GM19467 (cell line): ENCODE measurements around the gene IGDCC3.

Experiments
- ATAC-seq: cut with Tn5 transposase; IDR thresholded peaks from one replicate; pipeline ENCODE4 v1.9.1; 2021; ENCODE audit warnings: mild to moderate bottlenecking, moderate library complexity; ENCODE audit not compliant: unreplicated experiment

The IGDCC3 gene

DNA sequence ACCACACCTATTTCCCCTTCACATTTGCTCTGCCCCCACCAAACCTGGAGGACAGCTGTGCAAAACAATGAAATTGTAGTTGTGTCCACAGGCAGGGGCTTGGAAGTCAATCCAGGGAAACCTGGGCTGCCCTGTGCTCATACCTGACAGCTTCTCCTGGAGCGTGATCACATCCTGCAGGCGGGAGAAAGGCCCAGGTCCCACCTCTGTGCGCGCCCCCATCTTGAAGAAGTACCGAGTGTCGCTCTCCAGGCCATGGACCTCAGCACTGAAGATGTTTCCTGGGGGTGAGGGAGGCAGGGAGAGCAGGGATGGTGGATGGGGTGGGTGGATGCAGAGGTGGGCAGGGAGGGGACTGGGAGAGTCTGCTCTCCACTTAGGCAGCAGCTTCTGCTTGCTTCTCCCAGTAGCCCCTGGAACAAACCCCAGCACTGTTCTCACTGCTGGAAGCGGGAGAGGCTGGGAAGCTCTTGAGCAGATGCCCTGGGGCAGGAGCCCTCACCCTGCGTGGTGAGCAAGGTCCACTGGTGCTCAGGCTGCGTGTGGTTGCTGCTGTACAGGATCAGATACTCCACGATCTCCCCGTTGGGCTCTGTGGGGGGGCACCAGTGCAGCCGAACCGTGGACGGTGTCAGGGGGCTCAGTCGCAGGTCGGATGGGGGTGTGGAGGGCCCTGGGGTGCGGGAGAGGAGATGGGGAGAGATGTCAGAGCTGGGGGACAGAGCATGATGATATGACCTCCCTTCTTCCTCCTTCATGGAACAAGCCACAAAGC is 10.7 kb upstream of the IGDCC3 start:
- ATAC-seq = no peak

DNA sequence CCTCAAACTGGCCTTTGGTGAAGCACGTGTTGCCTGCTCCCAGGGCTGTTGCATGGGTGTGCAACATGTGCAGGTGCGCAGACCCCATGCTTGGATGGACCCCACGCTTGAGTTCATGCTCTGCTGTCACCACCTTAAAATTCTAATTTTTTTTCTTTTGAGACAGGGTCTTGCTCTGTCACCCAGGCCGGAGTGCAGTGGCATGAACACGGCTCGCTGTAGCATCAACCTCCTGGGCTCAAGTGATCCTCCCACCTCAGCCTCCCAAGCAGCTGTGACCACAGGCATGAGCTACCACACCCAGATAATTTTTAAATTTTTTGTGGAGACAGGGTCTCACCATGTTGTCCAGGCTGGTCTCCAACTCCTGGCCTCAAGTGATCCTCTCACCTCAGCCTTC is 9.1 kb upstream of the IGDCC3 start:
- ATAC-seq = no peak

DNA sequence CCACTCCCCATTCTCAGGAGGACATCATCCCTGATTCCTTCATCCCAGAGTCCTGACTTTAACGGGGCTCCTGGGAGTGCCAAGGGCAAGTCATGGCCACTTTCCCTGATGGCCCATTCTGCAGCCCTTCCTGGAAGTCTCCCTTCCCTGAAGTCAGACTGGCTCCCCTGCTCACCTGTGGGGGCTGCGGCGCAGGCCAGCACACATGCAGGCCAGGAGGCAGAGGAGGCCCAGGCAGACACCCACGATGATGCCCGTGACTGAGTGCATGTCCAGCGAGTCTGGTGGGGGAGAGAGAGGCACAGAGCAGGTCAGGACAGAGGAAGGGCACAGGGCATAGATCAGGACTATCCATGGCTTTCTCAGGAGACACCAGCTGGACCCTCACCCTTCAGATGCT is 8.6 kb upstream of the IGDCC3 start:
- no peak for ATAC-seq

DNA sequence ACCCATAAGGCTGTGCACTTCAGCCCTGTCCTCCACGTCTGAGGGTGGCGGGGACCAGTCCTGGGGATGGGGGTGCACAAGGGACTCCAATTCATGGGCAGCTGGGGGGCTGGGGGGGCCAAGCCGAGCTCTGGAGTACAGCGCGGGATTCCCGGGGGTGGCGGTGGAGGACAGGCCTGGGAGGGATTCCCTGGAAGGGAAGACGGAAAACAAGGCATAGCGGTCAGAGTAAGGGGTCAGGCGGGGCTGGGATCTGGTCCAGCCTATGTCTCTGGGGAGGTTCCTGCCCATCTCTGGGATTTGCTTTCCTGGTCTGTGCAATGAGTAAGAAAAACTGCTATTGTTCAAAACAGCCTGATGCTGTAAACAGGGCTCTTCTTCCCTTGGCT is 8.1 kb upstream of the IGDCC3 start:
- ATAC-seq = no peak

DNA sequence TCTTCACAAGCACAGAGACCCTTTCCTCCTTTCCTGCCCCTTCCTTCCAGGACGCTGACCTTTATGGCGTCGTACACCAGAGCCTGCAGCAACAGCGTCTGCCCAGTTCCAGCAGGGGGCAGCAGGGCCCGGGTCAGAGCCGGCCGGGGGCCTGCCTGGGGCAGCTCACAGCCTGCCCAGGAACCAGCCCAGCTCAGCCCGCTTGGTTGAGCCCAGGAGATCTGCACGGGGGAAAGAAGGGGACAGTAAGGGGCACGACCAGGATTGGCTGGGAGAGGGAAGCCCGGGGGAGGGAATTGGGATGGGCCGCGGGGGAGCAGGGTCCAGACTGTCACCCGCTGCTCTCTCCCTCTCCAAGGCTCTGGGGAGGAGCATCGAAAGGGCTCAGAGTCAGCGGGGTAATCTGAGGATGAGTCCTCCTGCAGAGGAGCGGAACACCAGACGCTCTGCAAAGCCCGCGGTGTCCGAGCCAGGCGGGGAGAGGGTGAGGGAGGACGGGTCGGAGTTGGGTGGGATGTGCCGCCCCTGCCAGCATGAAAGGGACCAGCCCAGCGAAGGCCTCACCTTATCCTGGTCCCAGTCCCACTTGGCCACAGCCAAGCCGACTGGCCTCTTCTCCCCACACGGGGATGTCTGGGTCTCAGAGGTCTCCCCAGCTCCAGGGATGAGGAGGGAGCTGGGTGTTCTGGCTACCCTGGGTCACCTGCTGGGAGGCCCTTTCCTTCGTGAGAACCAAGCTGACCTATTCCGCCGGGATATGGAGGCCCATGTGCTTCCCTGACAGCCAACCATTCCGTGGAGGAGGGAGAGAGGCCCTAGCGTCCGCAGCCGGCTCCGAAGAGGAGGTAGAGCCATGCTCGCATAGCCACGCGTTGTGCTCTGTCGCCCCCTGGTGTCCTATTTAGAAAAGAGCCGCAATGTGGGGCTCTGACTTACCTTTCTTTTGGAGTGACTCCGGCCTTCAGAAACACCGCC is 7.4 kb upstream of the IGDCC3 start:
- ATAC-seq = peak; percentile 71

DNA sequence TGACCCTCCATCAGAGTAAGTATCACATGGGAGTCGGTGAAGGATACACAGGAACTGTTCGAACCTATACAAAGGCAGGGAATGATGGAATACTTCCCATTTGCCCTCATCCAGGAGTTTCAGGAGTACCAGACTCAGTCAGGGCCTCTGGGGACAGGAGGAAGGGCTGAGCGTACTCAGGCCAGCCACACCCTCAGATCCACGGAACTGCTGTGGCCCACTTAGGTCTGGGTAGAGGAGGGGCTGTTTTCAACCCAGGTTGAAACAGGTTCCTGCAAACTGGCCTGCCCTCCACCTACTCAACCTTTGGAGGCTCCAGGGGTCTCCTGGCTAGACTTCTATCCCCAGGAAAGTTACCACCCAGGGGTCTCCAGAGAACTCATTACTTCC is 6.7 kb upstream of the IGDCC3 start:
- ATAC-seq = no peak

DNA sequence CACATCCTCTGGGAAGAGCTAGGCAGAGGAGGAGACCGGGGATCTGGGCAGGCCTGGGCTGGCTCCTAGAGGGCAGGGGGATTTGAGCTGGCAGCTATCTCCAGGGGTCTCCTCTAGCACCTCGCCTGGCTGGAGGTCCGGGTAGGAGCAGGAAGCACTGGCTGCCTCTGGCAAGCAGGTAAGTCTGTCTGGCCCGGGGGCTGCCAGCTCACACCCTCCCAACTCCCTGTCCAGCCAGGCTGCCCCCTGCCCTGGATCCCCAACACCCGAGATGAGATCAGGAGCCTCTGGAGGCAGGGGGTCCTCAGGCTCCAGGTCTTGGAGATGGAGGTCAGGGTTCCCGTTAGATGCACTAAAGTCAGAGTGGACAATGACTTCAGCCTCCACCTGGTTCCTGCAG is 6.2 kb upstream of the IGDCC3 start:
- no peak for ATAC-seq

DNA sequence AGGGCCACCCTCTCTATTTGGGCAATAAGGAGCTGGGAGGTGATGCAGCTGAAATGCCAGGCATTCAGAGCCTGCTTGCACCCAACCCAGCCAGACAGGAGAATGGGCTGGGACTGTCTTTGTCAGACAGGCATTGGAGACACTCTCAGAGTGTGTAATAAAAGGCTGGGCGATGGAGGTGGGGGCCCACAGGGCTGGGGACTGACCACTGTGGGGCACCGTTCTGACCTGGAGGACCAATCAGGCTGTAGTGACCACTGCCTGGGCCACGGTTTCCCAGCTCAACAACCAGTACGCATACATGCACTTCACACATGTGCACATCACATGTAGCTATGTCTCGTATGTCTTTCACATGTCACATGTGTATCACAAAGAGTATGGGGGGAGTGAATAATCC is 5.7 kb upstream of the IGDCC3 start:
- no peak for ATAC-seq

DNA sequence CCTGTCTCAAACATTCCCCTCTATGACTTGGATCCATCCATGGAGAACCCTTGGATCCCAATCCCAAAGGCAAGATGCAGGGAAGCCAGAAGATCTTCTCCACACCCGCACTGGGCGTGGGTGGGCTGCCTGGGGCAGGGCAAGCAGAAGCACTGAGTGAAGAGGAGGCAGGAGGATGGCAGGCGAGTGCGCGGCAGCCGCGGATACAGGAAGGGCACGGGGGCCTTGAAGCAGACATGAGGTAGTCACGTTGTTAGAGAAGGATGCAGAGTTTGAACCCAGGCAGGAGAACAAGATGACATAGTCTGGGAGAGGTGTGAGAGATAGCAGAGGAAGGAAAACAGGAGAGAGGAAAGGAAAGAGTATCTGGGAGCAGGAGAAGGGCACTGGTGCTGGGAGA is 5.1 kb upstream of the IGDCC3 start:
- no peak for ATAC-seq

DNA sequence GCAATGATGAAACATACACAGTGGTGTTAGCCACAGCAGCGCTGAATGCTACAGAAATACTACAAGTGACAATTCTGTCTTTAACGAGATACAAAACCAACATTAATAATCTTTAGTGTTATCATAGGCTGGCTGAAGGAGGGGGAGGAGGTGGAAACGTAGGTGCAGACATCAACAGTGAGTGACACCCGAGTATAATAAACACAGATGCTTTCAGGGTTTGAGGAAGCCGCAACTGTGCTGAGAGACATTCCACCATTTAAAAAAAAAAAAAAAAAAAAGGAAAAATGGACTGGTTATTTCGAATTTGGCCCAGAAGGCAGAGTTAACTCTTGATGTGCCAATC is 4.3 kb upstream of the IGDCC3 start:
- ATAC-seq = no peak

DNA sequence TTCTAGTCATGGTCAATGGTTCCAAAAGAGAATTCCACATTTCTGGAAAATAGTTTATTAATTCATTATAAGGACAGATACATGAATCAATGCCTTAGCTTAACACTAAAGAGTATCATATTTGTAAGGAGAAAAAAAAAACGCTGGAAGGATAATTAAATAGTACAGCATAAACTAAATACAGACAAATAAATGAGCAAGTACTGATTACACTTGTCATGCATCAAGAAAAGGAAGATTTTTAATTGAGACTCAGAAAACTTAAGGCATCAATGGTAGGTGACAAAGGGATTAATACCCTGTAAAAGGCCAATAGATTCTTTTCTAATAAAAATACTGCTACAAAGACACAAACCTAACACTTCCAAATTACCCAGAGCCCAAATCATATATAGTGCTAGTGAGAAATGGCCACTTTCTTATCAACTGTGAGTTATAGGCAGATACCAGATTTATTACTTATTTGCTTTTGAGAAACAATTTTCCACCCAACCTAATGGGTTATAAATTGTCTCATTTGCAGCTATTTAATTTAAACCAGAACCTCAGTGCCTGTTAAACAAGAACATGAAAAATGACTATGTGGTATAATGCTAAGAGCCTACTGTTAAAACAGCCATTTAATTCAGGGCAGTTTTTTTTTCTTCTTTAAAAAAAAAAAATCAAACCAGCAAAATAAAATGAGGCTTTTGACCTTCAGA is 3.8 kb upstream of the IGDCC3 start:
- ATAC-seq = no peak

DNA sequence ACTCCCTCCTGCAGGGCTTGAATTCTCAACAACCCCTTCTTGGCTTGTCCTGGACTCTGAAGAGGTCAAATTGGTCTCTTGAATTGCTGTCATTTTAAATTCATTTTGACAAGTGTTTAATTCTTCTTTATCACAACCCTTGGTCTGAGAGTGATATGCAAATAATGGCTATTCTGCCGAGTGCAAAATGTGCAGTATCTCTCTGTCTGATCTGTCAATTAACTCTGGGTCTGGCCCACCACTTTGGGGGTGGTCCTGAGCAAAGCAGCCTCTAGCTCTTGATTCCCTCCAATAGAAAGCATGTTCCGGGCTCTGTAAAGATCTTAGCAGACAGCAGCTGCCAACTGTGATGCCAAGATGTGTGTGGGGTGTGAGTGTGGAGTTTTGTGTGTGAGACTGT is 2.2 kb upstream of the IGDCC3 start:
- ATAC-seq = no peak

DNA sequence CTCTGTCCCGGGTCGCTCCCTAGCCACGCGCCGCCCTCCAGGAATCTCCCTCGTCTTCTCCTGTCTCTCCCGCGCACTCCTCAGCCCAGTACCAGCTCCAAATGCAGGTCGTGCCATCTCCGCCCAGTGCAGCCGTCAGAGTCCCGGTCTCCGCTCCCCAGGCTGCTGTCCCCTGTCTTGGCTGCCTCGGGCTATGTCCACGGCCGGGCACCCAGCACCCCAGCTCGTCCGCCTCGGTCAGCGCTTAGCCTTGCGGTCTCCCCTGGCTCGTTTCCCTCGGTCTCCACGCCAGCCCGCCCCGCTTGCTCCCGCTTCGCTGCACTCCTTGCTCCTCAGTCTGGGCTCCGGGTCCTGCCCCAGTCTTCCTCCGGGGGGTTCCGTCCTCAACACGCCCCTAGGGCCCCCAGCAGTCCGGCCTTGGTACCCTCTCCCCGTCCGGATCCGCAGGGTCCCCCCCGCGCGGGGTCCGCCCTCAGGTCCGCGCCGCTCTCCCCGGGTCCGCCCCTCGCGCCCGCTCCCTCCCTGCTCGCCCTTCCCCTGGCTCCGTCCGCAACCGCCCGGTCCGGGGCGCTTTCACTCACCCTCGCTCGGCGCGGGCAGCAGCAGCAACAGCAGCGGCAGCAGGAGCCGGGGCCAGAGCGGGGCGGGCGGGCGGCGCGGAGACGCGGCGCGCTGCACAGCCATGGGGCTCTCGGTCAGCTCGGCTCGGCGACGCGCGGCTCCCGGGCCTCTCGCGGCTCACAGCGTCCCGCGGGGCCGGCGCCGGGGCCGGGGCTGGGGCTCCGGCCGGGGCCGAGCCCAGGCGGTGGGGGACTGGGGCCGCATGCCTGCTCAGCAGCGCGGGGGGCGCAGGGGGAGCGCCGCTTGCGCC is 462 bp downstream of the IGDCC3 start:
- ATAC-seq = no peak

DNA sequence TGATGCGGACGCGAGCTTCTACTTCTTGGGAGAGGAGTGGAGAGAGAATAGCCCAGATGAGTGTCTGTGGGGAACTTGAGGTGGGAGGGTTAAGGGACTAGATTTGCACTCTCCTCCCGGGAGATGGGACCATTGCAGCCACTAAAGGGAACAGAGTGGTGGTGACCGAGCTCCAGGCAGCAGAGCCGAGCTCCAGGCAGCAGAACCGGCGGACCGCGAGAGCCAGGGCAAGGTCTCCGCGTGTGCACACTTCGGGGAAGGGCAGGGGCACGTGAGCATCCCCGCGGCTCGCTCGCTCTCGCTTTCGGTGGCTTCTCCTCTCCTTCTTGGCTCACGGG is 1.1 kb downstream of the IGDCC3 start:
- no peak for ATAC-seq

DNA sequence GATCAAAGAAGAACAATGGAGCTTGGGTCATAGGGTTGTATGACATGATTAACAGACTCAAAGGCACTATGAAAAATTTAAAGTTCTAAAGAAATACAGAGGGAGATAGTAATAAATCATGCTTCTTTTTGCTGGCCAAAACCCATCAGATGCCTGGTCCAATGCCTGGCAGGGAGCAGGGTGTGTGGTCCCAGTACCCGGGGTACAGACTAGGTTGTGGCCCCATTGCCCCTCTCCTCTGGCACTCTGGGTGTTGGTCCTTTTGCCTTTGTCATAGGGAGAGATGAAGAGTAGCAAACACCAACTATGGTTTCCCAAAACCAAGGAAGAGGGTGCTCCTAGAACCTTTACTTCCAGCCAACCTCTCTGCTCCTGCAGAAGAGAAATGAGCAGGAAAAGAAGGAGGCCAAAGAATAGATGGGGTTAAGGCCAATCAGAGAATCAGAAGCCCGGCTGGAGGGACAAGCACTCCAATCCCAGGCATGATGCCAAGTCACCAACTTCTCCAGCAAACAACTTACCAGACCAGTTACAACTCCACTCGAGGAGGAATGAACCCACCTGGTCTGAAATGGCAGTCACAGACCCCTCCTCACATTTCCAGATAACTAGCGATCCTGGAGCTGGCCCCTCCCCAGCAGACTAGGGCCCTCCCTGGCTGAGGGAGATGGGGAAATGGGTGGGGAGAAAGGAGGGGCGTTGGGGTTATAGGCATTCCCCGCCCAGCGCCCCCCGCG is 1.8 kb downstream of the IGDCC3 start:
- no peak for ATAC-seq

DNA sequence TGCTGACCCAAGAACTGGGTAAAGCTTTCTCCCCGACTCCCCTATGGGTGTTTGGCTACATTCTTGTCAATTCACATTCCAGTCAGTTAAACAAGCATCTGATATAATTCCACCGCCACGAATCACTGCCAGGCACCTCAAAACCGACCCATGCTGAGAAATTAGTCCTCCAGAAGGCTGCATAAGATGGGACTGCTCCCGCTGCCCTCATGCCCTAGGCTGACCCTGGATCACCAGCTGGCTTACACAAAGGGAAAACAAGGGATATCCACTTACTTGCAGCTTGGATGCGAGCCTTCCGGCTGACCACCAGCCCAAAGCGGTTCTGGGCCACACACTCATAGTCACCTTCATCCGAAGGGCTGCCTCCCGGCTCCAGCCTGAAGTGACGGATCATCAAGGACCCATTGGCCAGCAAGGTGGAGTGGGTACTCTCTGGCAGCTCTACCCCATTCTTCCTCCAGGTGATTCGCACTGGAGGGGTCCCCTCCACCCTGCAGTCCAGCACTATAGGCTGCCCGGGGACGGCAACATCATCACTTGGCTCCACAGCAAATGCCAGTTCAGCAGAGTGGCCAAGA is 2.9 kb downstream of the IGDCC3 start:
- ATAC-seq = no peak

DNA sequence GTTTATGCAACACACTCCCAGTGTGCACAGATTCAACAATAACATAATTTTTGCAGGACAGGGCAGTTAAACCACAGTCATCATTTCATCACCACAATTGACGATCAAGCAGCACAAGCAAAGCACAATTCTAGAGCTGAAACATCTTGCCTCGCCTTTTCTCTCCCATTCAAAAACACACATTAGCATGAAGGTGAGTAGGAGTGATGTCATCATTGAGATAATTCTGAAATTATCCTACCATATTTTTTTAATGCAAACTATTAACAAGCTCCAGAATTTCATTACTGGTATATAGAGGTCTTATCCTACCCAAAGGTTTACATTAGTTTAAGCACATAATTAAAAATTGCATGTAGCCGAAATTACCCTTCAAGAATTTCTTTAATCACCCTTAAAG is 3.5 kb downstream of the IGDCC3 start:
- ATAC-seq = no peak

DNA sequence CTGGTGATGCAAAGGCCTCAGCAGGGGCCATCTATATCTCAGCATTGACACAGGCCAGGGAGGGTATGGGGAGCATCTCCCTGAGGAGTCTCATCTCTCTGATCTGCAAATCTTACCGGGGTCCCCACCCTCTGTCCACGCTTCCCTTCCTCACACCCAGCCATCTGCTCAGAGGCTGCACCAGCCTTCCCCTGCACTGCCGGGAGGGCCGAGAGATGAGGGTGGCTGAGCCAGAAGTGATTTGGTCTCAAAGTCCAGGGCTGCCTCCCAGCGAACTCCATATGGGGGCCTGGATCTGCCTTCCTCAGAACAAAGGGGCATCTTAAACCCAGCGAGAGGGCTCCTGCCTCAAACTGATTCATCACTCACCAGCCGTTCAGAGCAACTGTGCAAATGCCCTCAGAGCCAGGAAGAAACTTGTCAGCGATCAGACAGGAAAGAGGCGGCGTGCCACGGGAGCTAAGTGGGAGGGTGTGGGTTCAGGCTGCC is 4.6 kb downstream of the IGDCC3 start:
- no peak for ATAC-seq

DNA sequence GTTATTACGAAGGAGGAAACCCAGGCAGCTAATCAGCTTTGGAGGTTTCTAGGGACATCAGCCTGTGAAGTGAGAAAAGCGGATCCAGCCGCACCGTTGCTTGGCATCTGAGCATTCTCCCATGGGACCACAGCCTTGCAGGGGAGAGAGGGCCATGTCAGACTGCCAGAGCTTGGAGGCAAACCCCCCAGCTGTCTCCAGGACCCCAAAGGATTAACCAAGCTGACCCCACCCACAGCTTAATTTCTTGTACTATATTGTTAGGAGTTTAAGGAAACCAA is 5.1 kb downstream of the IGDCC3 start:
- ATAC-seq = no peak
